Measurements from ENCODE around the gene ST3GAL2. TPM values are rescaled to one million over a fixed set of nuclear protein-coding genes. Genes with fewer than 3 reads are reported as not detected.

Gene ST3GAL2
- total and polyA plus RNA-seq, 2 of the 4 experiments (the other 2 are of a cell fraction): 17.4 to 17.7 TPM

GRCh38 chr16:70421473-70422311 lies 17.2 kb downstream of the ST3GAL2 start (continued):
- TF ChIP-seq RCOR1 (IDR thresholded peaks at IDR 0.05; ENCODE audit: insufficient replicate concordance, low read length): no peak

- 80% methylated on average over 5 of the region's 9 CpGs; no CpG with 5 or more reads in 1 of the 2 experiments for WGBS, 2 experiments (ENCODE audit: extremely low coverage in 2 of 2, insufficient read length in 1 of 2)
- in situ Hi-C loops (cut with MboI; ENCODE audit: low sequenced_read_pairs): no loop called here
Observed at GRCh38 chr16:70421014-70421413, 17.9 kb downstream of the ST3GAL2 start.

More at GRCh38 chr16:70421014-70421413, 17.9 kb downstream of the ST3GAL2 start:
- Histone ChIP-seq H3K56ac (ENCODE audit: extremely low read depth, insufficient read depth, low read length) (no peak overlapping the region), H4K8ac (ENCODE audit: low read depth in 2 of 2, low read length in 2 of 2) (no peak overlapping the region), H2BK20ac (ENCODE audit: low read depth, low read length) (no peak overlapping the region), H3K4ac (ENCODE audit: low read depth, low read length) (no peak overlapping the region), H4K5ac (ENCODE audit: low read depth, low read length) (no peak overlapping the region), H4K91ac (ENCODE audit: insufficient read depth, low read depth, low read length) (no peak overlapping the region), H3K14ac (replicated peaks; ENCODE audit: low read depth, low read length) (no peak overlapping the region), H3K4me3 (ENCODE audit: insufficient read depth, low read depth, low read length) (no peak overlapping the region), H2AFZ (replicated peaks; ENCODE audit: low read length, poor library complexity) (no peak overlapping the region), H2BK120ac (ENCODE audit: low read depth, low read length) (no peak overlapping the region), H2AK5ac (ENCODE audit: low read depth, low read length) (no peak overlapping the region), H3K9me3 (ENCODE audit: control insufficient read depth, insufficient read depth, low read length) (no peaks in the 10 kb centered on the region), H4K20me1 (ENCODE audit: insufficient read depth, low read length) (peaks cover 73% of the 10 kb centered on the region), H3K79me1 (ENCODE audit: low read depth in 1 of 2, low read length in 2 of 2) (peaks cover 25 to 94% of the 10 kb centered on the region in 2 experiments), H3K27ac (ENCODE audit: insufficient read depth, low read length) (no peak overlapping the region), H3K4me1 (ENCODE audit: control insufficient read depth, insufficient read depth, low read length) (peaks cover 2% of the 10 kb centered on the region; the same call in 1 of the 2 replicates), H3K36me3 (ENCODE audit: control insufficient read depth, insufficient read depth, low read length) (peaks cover 11% of the 10 kb centered on the region), H3K9ac (ENCODE audit: low read depth, low read length) (no peak overlapping the region), H3K18ac (ENCODE audit: low read depth, low read length) (no peak overlapping the region), H3K4me2 (ENCODE audit: low read depth, low read length) (no peak overlapping the region), H3K27me3 (ENCODE audit: control insufficient read depth, insufficient read depth, low read length) (no peaks in the 10 kb centered on the region), H3K23ac (ENCODE audit: low read depth, low read length) (no peak overlapping the region), H2BK5ac (ENCODE audit: low read depth, low read length, poor library complexity, severe bottlenecking) (no peak overlapping the region), H3K9me1 (ENCODE audit: insufficient read depth, low read length) (peaks cover 35% of the 10 kb centered on the region), H2AK9ac (replicated peaks; ENCODE audit: low read depth, low read length, poor library complexity) (no peak overlapping the region), H2BK15ac (ENCODE audit: low read depth, low read length) (no peak overlapping the region)
- POLR2A ChIA-PET (ENCODE audit: unreplicated experiment): no interaction called here
- BruUV-seq (replicated peaks): no TSS peak
- no peak for DNase-seq
- intact Hi-C loops (cut with micrococcal nuclease) (no loop called here), dilution Hi-C loops (cut with HindIII; ENCODE audit: low sequenced_read_pairs, unreplicated experiment) (no loop called here)
- CTCF ChIA-PET: no interaction called here
- no peak for TF ChIP-seq RFX5 (IDR thresholded peaks at IDR 0.05; ENCODE audit: low read depth, low read length)
- TF ChIP-seq FOS (IDR thresholded peaks at IDR 0.05; ENCODE audit: low read depth, low read length): no peak
- no peak for TF ChIP-seq CHD1 (IDR thresholded peaks at IDR 0.05; ENCODE audit: low read depth, low read length)
- TF ChIP-seq MAFK (IDR thresholded peaks at IDR 0.05; ENCODE audit: low read depth, low read length): no peak
- no peak for ATAC-seq (ENCODE audit: low read depth)

Measured in IMR-90 (cell line).